Activated naive CD8-positive, alpha-beta T cell treated with anti-CD3 and anti-CD28 coated beads, Interleukin-2, amount 10 ng/mL, durations not matched to agents 7 days and 5 days (primary cell): ENCODE data around the gene KANK2. TPM values are rescaled to one million over a fixed set of nuclear protein-coding genes. Genes with fewer than 3 reads are reported as not detected.
"Not testable (repeated sequence)": the region's sequence is repeated elsewhere in the genome, so short reads cannot be mapped to it uniquely, and the experiment has no call there.

Source experiments
- ATAC-seq: fragments of 150-1000 bp; cut with Tn5 transposase; one replicate; pipeline ENCODE4 v1.10.0; 2021; ENCODE audit warnings: low read depth, moderate library complexity
- POLR2A ChIA-PET: fragments of 350-600 bp; sonication (Branson Sonifier 250); formaldehyde crosslinking; loops from one replicate; lab custom pipeline; 2021; ENCODE audit warnings: antibody characterized with exemption; lab: Charles Lee
- DNase-seq: peaks from one replicate; pipeline ENCODE4 v3.0.0; 2021
- H3K27ac Mint-ChIP-seq: one replicate; pipeline ENCODE4 v1.8.0; 2022; ENCODE audit warnings: mild to moderate bottlenecking, mixed read lengths
- H3K27me3 Mint-ChIP-seq: one replicate; pipeline ENCODE4 v1.8.0; 2022; ENCODE audit warnings: mild to moderate bottlenecking, moderate library complexity, mixed read lengths
- H3K36me3 Mint-ChIP-seq: one replicate; pipeline ENCODE4 v1.8.0; 2021; ENCODE audit warnings: mild to moderate bottlenecking, mixed read lengths
- H3K4me1 Mint-ChIP-seq: one replicate; pipeline ENCODE4 v1.8.0; 2021; ENCODE audit warnings: mixed read lengths
- H3K4me3 Mint-ChIP-seq: one replicate; pipeline ENCODE4 v1.8.0; 2022; ENCODE audit warnings: mild to moderate bottlenecking, moderate library complexity, mixed read lengths
- H3K9me3 Mint-ChIP-seq: one replicate; pipeline ENCODE4 v1.8.0; 2021; ENCODE audit warnings: mixed read lengths
- total RNA-seq, 2 experiments: library from RNA; stranded (reverse); gene quantifications; one replicate each; pipeline ENCODE4 v1.2.3, GENCODE V29; 2021

KANK2 gene
- total RNA-seq, 2 experiments from 2014 or later, result 5.3 to 7.9 TPM

DNA sequence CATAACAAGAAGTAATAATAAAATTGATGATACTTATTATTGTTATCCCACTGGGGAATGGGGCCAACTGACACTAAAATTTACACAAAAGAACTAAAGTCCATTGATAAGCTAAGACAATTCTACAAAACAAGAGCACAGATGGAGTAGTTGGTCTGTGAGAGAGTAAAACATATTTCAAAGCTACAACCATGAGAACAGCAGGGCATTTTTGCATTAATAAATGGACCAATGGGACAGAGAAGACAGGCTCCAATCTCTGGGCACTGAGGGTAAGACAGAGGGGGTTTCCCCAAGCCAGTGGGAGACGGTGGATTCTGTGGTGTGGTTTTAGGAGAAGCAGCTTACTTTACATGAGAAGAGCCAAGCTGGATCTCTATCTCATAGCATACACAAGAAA, 14.4 kb downstream of the KANK2 start:
- no peaks in the 10 kb centered on the region for H3K9me3 Mint-ChIP-seq
- no peak overlapping the region for H3K4me3 Mint-ChIP-seq
- peaks cover 7% of the 10 kb centered on the region for H3K27me3 Mint-ChIP-seq
- DNase-seq (no peak), ATAC-seq (no peak)
- H3K36me3 Mint-ChIP-seq, result no peaks in the 10 kb centered on the region
- POLR2A ChIA-PET, result interaction anchor here (1.1 kb wide), 1 partner anchor 96 kb away, joined by 4 read pairs; no protein-coding TSS in a partner anchor
- no peak overlapping the region for H3K27ac Mint-ChIP-seq
- peaks cover 8% of the 10 kb centered on the region for H3K4me1 Mint-ChIP-seq

DNA sequence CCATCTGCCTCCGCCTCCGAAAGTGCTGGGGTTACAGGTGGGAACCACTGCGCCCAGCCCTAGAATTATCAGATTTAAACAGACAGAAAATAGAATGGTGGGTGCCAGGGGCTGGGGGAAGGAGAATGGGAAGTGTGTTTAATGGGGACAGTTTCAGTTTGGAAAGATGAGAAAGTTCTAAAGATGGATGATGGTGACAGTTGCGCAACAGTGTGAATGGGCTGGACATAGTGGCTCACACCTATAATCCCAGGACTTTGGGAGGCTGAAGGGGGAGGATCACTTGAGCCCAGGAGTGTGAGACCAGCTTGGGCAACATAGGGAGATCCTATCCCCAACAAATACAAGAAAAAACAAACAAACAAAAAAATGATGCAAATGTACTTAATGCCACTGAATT, 15.9 kb downstream of the KANK2 start:
- Mint-ChIP-seq H3K27me3 (peaks cover 7% of the 10 kb centered on the region), H3K4me3 (no peak overlapping the region), H3K36me3 (no peaks in the 10 kb centered on the region), H3K4me1 (peaks cover 8% of the 10 kb centered on the region), H3K9me3 (no peaks in the 10 kb centered on the region), H3K27ac (no peak overlapping the region)
- ATAC-seq (no peak), DNase-seq (no peak)
- POLR2A ChIA-PET, result no interaction called here

DNA sequence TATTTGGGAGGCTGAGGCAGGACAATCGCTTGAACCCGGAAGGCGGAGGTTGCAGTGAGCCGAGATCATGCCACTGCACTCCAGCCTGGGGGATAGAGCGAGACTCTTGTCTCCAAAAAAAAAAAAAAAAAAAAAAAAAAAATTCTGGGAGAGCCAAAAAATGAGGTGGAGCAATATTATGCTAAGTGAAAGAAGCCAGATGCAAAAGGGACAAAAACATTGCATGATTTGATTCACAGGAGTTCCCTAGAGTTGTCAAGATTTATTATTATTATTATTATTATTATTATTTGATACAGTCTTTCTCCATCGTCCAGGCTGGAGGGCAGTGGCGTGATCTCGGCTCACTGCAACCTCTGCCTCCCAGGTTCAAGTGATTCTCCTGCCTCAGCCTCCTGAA, 16.4 kb downstream of the KANK2 start:
- H3K36me3 Mint-ChIP-seq, H3K27me3 Mint-ChIP-seq, DNase-seq, H3K4me3 Mint-ChIP-seq, POLR2A ChIA-PET, ATAC-seq, H3K27ac Mint-ChIP-seq, H3K4me1 Mint-ChIP-seq, H3K9me3 Mint-ChIP-seq: not testable (repeated sequence)

DNA sequence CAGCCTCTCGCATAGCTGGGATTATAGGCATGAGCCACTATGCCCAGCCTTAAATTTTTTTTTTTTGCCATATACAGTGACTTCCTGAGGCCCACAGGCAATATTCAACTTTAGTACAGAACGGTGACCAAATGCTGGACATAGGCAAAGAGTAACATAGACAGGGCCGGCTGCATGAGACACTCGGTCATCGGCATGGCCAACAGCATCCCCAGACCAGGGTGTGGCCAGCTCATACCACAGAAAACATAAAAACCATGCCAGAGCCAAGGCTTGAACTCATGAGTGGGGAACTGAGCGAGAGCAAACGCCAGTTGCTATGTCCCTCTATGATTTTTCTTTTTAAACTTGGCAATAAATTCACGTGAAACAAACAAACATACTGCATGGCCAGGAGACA, 17.0 kb downstream of the KANK2 start:
- no peak overlapping the region for H3K27ac Mint-ChIP-seq
- H3K36me3 Mint-ChIP-seq, result no peaks in the 10 kb centered on the region
- no peak overlapping the region for H3K4me3 Mint-ChIP-seq
- DNase-seq, result no peak
- H3K27me3 Mint-ChIP-seq, result peaks cover 7% of the 10 kb centered on the region
- no peak for ATAC-seq
- peaks cover 8% of the 10 kb centered on the region for H3K4me1 Mint-ChIP-seq
- POLR2A ChIA-PET, result no interaction called here
- no peaks in the 10 kb centered on the region for H3K9me3 Mint-ChIP-seq

DNA sequence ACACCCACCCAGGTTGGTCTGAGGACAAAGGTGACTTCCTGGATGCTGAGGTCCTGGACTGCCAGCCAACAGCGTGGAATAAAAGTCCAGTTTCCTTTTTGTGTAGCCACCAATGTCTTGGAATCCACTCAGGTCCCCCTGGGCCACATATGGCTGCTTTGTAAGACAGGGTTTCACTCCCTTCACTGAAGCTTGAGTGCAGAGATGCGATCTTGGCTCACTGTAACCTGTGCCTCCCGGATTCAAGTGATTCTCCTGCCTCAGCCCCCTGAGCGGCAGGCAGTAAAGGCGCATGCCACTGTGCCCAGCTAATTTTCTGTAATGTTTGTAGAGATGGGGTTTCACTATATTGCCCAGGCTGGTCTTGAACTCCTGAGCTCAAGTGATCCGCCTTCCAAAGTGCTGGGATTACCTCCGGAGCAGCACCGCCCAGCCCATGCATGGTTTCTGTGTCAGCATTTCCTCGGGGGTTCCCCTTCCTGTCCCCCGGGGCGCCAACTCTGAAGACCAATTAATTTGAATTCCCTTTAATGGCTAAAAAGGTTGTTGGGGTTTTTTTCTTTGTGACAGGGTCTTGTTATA, 17.5 kb downstream of the KANK2 start:
- peaks cover 8% of the 10 kb centered on the region for H3K4me1 Mint-ChIP-seq
- no peaks in the 10 kb centered on the region for H3K36me3 Mint-ChIP-seq
- no peak for DNase-seq
- peaks cover 7% of the 10 kb centered on the region for H3K27me3 Mint-ChIP-seq
- POLR2A ChIA-PET, result no interaction called here
- H3K4me3 Mint-ChIP-seq, result no peak overlapping the region
- H3K9me3 Mint-ChIP-seq, result no peaks in the 10 kb centered on the region
- no peak overlapping the region for H3K27ac Mint-ChIP-seq
- ATAC-seq, result no peak

DNA sequence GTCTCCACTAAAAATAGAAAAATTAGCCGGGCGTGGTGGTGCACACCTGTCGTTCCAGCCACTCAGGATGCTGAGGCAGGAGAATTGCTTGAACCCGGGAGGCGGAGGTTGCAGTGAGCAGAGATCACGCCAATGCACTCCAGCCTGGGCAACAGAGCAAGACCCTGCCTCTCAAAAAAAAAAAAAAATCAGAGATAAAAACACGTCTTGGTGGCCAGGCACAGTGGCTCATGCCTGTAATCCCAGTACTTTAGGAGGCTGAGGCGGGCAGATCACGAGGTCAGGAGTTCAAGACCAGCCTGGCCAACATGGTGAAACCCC, 18.2 kb downstream of the KANK2 start:
- H3K27me3 Mint-ChIP-seq, H3K27ac Mint-ChIP-seq, POLR2A ChIA-PET, H3K4me1 Mint-ChIP-seq, H3K9me3 Mint-ChIP-seq, ATAC-seq, DNase-seq, H3K4me3 Mint-ChIP-seq, H3K36me3 Mint-ChIP-seq: not testable (repeated sequence)

DNA sequence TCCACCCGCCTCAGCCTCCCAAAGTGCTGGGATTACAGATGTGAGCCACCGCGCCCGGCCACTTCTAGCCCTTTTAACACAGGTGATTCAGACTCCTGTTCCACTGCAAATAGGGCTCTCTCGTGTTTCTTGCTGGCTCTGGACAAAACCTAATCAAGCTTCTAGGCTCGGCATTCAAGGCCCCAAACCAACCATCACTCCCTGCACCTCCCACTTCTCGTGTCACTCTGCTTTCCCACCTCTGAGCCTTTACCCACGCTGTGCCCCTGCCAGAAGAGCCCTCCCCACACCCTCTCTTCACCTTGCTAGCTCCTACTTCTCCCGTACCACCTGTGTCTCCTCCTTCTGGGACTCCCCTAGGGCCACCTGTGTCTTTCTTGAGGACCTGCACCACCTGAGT, 19.8 kb downstream of the KANK2 start:
- POLR2A ChIA-PET, result interaction anchor here (0.5 to 0.6 kb wide), 2 partner anchors 30 to 261 kb away, joined by 3 read pairs; no protein-coding TSS in a partner anchor
- no peaks in the 10 kb centered on the region for H3K9me3 Mint-ChIP-seq
- no peaks in the 10 kb centered on the region for H3K36me3 Mint-ChIP-seq
- no peak overlapping the region for H3K4me3 Mint-ChIP-seq
- no peak overlapping the region for H3K27ac Mint-ChIP-seq
- H3K4me1 Mint-ChIP-seq, result peaks cover 8% of the 10 kb centered on the region
- ATAC-seq, result no peak
- H3K27me3 Mint-ChIP-seq, result peaks cover 2% of the 10 kb centered on the region
- no peak for DNase-seq

DNA sequence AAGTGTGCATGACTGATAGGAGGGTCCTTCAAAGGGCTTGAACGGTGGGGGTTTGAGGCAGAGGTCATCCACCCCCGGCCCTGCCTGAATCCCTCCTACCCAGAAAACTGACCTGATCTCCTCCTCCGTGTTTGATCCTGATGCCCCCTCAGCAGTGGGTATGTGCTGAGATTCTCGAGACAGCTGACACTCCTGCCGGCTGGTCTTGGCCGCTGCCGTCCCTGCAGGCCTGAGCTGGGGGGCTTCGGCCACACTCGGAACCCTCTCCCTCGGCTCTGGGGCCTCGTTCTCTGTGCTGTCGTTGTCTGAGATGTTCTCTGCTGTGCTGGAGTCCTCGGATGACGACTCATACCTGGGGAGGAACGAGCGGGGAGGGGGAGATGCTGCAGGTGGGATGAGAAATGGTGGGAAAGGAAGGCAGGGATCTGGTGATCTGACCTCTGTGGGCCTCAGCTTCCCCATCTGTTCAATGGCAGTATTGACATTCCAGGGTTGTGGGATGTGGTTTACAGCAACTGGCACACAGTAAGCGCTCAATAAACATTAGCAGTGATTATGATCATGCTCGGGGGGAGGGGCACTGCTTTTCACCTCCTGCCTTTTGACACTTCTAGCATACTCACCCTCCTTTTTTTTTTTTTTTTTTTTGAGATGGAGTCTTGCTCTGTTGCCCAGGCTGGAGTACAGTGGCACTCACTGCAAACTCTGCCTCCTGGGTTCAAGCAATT, 20.7 kb downstream of the KANK2 start:
- DNase-seq (no peak), ATAC-seq (no peak)
- Mint-ChIP-seq H3K36me3 (no peaks in the 10 kb centered on the region), H3K4me1 (peaks cover 8% of the 10 kb centered on the region), H3K4me3 (no peak overlapping the region), H3K27me3 (peaks cover 2% of the 10 kb centered on the region), H3K9me3 (no peaks in the 10 kb centered on the region), H3K27ac (no peak overlapping the region)
- POLR2A ChIA-PET, result no interaction called here

DNA sequence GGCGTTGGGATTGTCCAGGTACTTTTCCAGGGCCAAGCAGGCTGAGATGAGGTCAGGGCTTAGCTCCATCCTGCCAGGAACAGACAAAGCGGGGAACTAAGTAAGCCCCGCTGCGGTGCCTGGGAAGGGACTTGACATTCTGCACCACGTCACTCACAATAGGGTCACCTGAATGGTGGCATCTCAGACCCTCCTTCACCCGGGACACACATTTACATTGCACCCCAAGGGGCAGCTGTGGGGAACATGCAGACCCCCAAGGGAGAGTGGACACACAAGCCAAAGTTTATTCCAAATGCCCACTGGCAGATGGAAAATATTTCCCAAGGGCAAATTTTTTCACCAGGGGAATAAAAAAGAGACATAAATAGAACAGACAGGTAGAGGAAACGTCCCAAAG, 21.4 kb downstream of the KANK2 start:
- H3K36me3 Mint-ChIP-seq, result no peaks in the 10 kb centered on the region
- no peaks in the 10 kb centered on the region for H3K27me3 Mint-ChIP-seq
- no peak for ATAC-seq
- POLR2A ChIA-PET, result no interaction called here
- peaks cover 8% of the 10 kb centered on the region for H3K4me1 Mint-ChIP-seq
- no peak for DNase-seq
- H3K27ac Mint-ChIP-seq, result no peak overlapping the region
- no peaks in the 10 kb centered on the region for H3K9me3 Mint-ChIP-seq
- H3K4me3 Mint-ChIP-seq, result no peak overlapping the region

DNA sequence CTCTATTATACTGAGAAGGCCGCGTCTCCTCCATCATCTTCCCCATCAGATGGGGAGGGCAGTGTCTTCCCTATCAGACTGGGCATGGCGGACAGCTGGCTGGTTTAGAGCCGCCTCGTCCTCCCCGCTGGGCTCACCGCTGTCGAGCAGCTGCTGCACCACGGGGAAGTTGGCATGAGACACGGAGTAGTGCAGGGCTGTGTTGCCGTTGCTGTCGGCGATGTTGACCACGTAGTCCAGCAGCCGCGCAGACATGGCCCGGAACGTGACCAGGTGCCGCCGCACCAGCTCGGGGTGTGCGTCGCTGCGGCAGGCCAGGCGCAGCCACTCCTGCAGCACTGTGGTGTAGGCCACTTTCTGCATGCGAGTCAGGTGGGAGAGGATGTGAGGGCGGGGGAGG, 23.0 kb downstream of the KANK2 start:
- no peaks in the 10 kb centered on the region for H3K4me1 Mint-ChIP-seq
- H3K9me3 Mint-ChIP-seq, result no peaks in the 10 kb centered on the region
- H3K36me3 Mint-ChIP-seq, result no peaks in the 10 kb centered on the region
- no peak overlapping the region for H3K4me3 Mint-ChIP-seq
- DNase-seq (no peak), ATAC-seq (no peak)
- no peaks in the 10 kb centered on the region for H3K27me3 Mint-ChIP-seq
- no peak overlapping the region for H3K27ac Mint-ChIP-seq
- POLR2A ChIA-PET, result no interaction called here

DNA sequence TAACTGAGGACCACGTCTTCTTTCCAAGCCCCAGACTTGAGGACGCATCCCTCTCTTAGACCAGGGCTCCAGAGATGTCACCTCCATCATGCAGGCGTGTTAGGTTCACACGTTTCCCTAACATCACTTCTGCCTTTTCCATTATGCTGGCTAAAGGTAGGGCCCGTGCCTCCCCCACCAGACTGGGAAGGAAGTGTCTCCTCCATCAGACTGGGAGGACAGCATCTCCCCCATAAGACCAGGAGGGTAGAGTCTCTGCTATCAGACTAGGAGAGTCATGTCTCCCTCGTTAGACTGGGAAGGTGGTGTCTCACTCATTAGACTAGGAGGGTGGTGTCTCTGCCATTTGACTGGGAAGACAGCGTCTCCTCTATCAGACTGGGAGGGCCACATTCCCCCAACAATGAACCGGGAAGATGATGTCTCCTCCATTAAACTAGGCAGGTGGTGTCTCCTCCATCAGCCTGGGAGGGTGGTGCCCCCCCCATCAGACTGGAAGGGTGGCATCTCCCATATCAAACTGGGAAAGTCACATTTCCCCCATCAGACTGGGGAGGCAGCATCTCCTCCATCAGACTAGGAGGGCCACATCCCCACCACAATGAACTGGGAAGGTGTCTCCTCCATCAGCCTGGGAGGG, 23.7 kb downstream of the KANK2 start:
- POLR2A ChIA-PET, result no interaction called here
- no peak overlapping the region for H3K4me3 Mint-ChIP-seq
- H3K9me3 Mint-ChIP-seq, result no peaks in the 10 kb centered on the region
- no peaks in the 10 kb centered on the region for H3K27me3 Mint-ChIP-seq
- no peak overlapping the region for H3K27ac Mint-ChIP-seq
- no peak for ATAC-seq
- DNase-seq, result no peak
- no peaks in the 10 kb centered on the region for H3K36me3 Mint-ChIP-seq
- no peaks in the 10 kb centered on the region for H3K4me1 Mint-ChIP-seq

DNA sequence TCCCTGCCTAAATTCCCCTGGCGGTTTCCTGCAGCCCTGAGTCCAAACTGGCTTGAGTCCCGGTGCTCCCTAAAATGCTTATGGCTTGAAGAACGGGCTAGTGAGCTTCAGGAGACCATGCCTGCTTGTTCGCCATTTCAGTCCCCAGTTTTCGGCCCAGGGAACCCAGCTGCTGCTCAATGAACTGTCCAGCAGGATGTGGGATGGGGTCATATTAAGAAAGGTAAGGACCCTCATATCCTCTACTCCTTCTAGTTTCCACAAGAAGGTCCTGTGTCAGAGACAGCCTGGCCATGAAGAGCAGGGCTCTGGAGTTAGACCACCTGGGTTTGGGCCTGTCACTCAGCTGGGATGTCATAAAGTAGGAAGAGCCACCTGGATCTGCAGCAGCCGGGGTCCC, 24.8 kb downstream of the KANK2 start:
- no peak overlapping the region for H3K27ac Mint-ChIP-seq

DNA sequence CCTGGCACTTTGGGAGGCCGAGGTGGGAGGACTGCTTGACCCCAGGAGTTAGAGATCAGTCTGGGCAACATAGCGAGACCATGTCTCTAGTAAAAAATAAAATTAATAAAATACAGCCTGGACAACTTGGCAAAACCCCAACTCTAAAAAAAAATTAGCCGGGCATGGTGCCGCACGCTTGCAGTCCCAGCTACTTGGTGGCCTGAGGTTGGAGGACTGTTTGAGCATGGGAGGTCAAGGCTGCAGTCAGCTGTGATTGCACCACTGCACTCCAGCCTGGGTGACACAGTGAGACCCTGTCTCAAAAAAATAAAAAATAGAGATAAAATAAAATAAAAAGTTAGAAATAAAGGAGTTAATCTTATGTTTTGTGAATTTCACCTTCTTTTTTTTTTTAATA, 26.2 kb downstream of the KANK2 start:
- no peak for DNase-seq
- H3K27me3 Mint-ChIP-seq, result peaks cover 1% of the 10 kb centered on the region

More for the DNA sequence above, 24.8 kb downstream of the KANK2 start:
- Mint-ChIP-seq H3K4me3 (no peak overlapping the region), H3K9me3 (no peaks in the 10 kb centered on the region), H3K36me3 (no peaks in the 10 kb centered on the region), H3K4me1 (no peaks in the 10 kb centered on the region), H3K27me3 (no peaks in the 10 kb centered on the region)
- POLR2A ChIA-PET, result no interaction called here
- no peak for DNase-seq
- ATAC-seq, result no peak

More for the DNA sequence above, 26.2 kb downstream of the KANK2 start:
- Mint-ChIP-seq H3K9me3 (no peaks in the 10 kb centered on the region), H3K4me1 (no peaks in the 10 kb centered on the region), H3K27ac (no peak overlapping the region), H3K36me3 (no peaks in the 10 kb centered on the region), H3K4me3 (no peak overlapping the region)
- POLR2A ChIA-PET, result no interaction called here
- ATAC-seq, result no peak
